AG04450 (cell line): ENCODE results near the gene FSTL5. TPM values are rescaled to one million over a fixed set of nuclear protein-coding genes. Genes with fewer than 3 reads are reported as not detected.

Experiments
- CTCF ChIA-PET: fragments of 300-600, 350-600 bp; formaldehyde crosslinking; extraction: SDS; loops from one replicate; lab custom pipeline; 2022; ENCODE audit warnings: antibody characterized with exemption, inconsistent platforms; lab: Charles Lee
- POLR2A ChIA-PET: fragments of 350-600 bp; formaldehyde crosslinking; extraction: SDS; loops from one replicate; lab custom pipeline; 2021; ENCODE audit warnings: antibody characterized with exemption, inconsistent platforms; lab: Yijun Ruan, JAX
- DNase-seq: peaks from one replicate; pipeline ENCODE4 v3.0.0-alpha.2; 2011; ENCODE audit warnings: low read depth, low spot score
- H3K27ac ChIP-seq: one replicate; pipeline ENCODE4 v1.5.1; 2012; ENCODE audit warnings: low read depth, low read length, control low read depth
- H3K27me3 ChIP-seq: one replicate; pipeline ENCODE4 v1.6.0; 2012; ENCODE audit warnings: low read length; ENCODE audit not compliant: control insufficient read depth, insufficient read depth
- H3K4me3 ChIP-seq: 2 replicates; pipeline ENCODE4 v1.5.1; 2011; ENCODE audit warnings: mild to moderate bottlenecking, low read depth, low read length, control low read depth
- H3K9me3 ChIP-seq: 2 replicates; pipeline ENCODE4 v1.5.1; 2012; ENCODE audit warnings: low read length; ENCODE audit not compliant: control insufficient read depth, insufficient read depth
- polyA plus RNA-seq: library from polyadenylated mRNA; depleted of rRNA; stranded (reverse); fragments of >200 nt; gene quantifications from 2 replicates; pipeline ENCODE4 v1.2.3, GENCODE V29; 2011
- TF ChIP-seq, protein P1 (sequence below): IDR thresholded peaks from 2 replicates; pipeline ENCODE4 v1.5.1; 2011; ENCODE audit warnings: low read depth, low read length, control low read depth, inconsistent platforms

Gene FSTL5
- polyA plus RNA-seq, 1 experiment = not detected

DNA sequence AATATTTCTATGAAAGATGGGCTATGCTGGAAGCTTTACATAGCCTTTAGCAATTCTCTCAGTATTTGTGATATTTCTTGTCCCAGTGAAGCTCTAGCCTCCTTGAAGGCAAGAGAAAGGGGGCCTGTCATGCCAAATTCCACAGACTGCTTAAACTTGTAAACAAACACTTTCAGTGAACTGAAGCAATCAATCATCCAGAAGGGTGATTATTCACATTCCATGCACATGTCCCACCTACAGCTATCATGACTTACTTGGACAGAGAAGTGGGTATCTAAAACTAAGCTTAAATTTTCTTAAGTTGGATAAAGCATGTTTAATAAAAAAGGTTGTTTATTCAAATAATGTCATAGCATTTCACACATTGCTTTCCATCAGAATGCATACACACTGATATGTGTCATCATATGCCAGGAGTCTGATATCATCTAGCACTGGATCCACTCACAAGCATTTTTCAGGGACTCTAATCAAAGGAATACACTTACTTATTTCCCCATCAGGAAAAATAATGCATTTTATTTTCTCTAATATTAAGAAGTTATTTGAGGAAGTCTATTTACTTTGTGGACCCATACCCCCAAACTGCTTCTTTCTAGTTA is 1.2 kb upstream of the FSTL5 start:
- DNase-seq = no peak
- no peak overlapping the region for H3K4me3 ChIP-seq
- no peaks in the 10 kb centered on the region for H3K27me3 ChIP-seq
- CTCF ChIA-PET = no interaction called here
- TF ChIP-seq, protein P1, sequence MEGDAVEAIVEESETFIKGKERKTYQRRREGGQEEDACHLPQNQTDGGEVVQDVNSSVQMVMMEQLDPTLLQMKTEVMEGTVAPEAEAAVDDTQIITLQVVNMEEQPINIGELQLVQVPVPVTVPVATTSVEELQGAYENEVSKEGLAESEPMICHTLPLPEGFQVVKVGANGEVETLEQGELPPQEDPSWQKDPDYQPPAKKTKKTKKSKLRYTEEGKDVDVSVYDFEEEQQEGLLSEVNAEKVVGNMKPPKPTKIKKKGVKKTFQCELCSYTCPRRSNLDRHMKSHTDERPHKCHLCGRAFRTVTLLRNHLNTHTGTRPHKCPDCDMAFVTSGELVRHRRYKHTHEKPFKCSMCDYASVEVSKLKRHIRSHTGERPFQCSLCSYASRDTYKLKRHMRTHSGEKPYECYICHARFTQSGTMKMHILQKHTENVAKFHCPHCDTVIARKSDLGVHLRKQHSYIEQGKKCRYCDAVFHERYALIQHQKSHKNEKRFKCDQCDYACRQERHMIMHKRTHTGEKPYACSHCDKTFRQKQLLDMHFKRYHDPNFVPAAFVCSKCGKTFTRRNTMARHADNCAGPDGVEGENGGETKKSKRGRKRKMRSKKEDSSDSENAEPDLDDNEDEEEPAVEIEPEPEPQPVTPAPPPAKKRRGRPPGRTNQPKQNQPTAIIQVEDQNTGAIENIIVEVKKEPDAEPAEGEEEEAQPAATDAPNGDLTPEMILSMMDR = no peak
- H3K9me3 ChIP-seq = peaks cover 9% of the 10 kb centered on the region
- no peak overlapping the region for H3K27ac ChIP-seq
- POLR2A ChIA-PET = no interaction called here

DNA sequence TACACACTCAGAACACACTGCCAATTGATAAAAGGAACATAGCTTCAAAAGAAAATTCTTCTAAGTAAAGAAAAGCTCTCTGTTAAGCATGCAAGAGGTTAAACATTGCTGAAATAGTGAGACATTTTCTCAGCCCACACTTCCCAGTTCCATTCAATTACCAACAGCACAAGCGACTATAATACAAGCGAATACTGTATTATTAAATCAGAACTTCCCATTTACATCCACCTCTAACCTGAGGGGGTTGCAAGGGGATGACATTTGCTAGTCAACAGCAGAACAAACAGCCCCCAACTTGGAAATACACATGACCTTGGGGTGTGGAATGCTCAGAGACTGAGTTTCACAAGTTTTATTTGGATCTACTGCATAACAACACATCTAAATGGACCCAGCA is 1.1 kb downstream of the FSTL5 start:
- CTCF ChIA-PET = no interaction called here
- peaks cover 9% of the 10 kb centered on the region for H3K9me3 ChIP-seq
- POLR2A ChIA-PET = no interaction called here
- TF ChIP-seq, protein P1 = no peak
- H3K4me3 ChIP-seq = no peak overlapping the region
- DNase-seq = no peak
- H3K27ac ChIP-seq = no peak overlapping the region
- no peaks in the 10 kb centered on the region for H3K27me3 ChIP-seq

DNA sequence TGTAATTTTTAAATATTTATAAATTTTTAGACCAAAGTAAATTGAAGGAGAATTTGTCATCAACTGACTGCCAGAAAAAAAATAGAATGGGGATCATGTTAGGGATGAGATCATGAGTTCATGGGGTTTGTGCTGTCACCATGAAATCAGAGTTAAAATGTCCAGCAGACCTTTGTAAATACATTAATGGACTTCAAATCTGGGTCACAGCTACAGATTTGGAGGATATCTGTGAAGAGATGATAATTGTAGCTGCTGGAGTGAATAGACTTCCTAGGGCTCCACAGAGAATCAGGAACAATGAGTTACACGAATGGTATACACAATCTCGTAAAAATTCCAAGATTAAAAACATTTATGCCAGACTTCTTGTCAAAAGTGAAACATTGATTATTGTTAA is 6.6 kb downstream of the FSTL5 start:
- no peak for DNase-seq
- Histone ChIP-seq H3K27ac (no peak overlapping the region), H3K27me3 (no peaks in the 10 kb centered on the region), H3K4me3 (no peak overlapping the region), H3K9me3 (no peaks in the 10 kb centered on the region; the same call in 1 of the 2 replicates)
- CTCF ChIA-PET = no interaction called here
- POLR2A ChIA-PET = no interaction called here
- TF ChIP-seq, protein P1 = no peak

DNA sequence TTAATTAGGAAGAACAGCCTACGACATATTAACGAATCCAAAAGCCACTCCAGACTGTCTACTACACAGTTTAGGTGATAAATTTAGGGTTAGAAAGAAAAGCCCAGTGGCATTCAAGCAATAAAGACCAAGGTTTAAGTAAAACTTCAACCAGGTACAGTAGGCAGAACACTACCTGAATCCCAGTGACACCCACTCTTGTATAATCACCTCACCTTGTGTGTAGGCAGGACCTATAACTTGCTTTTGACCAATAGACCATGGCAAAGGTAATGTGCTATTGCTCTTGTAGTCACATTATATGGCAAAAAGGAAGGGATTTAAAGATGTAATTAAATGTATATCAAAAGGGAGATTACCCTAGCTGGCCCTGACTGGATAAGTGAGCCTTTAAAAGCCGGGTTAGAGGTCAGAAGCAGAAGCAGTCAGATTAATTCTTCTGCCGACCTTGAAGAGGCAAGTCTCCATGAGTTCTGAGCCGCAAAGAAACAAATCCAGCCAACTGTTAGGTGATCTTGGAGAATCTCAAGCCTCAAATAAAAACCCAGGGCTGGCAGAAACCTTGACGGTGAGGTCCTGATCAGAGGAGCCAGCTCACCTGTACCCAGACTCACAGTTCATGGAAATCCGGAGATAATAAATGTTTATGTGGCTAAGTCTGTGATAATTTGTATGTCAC is 8.8 kb downstream of the FSTL5 start:
- Histone ChIP-seq H3K27me3 (no peaks in the 10 kb centered on the region), H3K9me3 (no peaks in the 10 kb centered on the region; the same call in 1 of the 2 replicates), H3K27ac (no peak overlapping the region), H3K4me3 (no peak overlapping the region)
- ChIA-PET CTCF (no interaction called here), POLR2A (no interaction called here)
- no peak for DNase-seq
- TF ChIP-seq, protein P1 = no peak

DNA sequence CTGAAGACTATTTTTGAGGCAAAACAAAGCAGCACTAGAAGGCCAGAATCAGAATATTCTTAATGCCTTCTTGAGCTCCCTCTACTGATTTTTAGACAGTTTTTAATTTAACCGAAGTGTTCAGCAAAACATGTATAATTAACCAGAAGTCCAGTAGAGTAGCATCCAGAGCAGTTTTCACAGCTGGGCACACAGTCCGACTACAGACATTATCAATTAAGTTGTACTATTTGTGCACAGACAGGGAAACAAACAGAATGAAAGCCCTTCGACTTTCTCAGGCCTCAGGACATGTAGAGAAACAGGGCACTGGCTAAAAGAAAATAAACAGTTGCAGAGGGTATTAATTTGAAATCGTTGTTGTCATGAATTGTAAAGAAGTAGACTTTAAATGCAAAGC is 11.9 kb downstream of the FSTL5 start:
- H3K9me3 ChIP-seq = peaks cover 2% of the 10 kb centered on the region; the same call in 1 of the 2 replicates
- no peaks in the 10 kb centered on the region for H3K27me3 ChIP-seq
- no peak overlapping the region for H3K27ac ChIP-seq
- TF ChIP-seq, protein P1 = no peak
- ChIA-PET CTCF (no interaction called here), POLR2A (no interaction called here)
- DNase-seq = no peak
- H3K4me3 ChIP-seq = no peak overlapping the region
